B cell (primary cell): ENCODE data around the gene NKAIN2. TPM values are rescaled to one million over a fixed set of nuclear protein-coding genes. Genes with fewer than 3 reads are reported as not detected.

ENCODE experiments used
- ATAC-seq: fragments of 200-7000 bp; cut with Tn5 transposase; one replicate; pipeline ENCODE4 v1.10.0; 2021; ENCODE audit warnings: low read depth, mild to moderate bottlenecking, moderate number of reproducible peaks, moderate library complexity
- CTCF ChIA-PET: fragments of 350-600 bp; sonication (Branson Sonifier 250); formaldehyde crosslinking; loops from one replicate; lab custom pipeline; 2021; ENCODE audit warnings: antibody characterized with exemption, inconsistent platforms; lab: Charles Lee
- POLR2A ChIA-PET: fragments of 350-600 bp; sonication (Branson Sonifier 250); formaldehyde crosslinking; loops from one replicate; lab custom pipeline; 2021; ENCODE audit warnings: antibody characterized with exemption; lab: Charles Lee
- DNase-seq: peaks from one replicate; pipeline ENCODE4 v3.0.0; 2013
- H2AFZ ChIP-seq: 2 replicates; pipeline ENCODE4 v1.6.1; 2012; ENCODE audit warnings: mild to moderate bottlenecking, low read depth, low read length; ENCODE audit not compliant: insufficient read depth, poor library complexity, severe bottlenecking
- H3K27ac ChIP-seq, 2 donors: 1 replicate in 1 of 2; 2 replicates in 1 of 2; pipeline ENCODE4 v1.5.1; 2012 to 2013; ENCODE audit warnings: low read length in 2 of 2, mild to moderate bottlenecking in 2 of 2, moderate library complexity in 1 of 2
- H3K27me3 ChIP-seq, 4 experiments: fragments of 200-600 bp in 1 of 4; sonication (generic) in 1 of 4; replicated peaks in 1 of 4; 1 replicate in 2 of 4; 2 replicates in 2 of 4; pipeline versions ENCODE4 v1.6.1 to v1.7.0; 2013 to 2016; ENCODE audit warnings: low read length in 3 of 4, mild to moderate bottlenecking in 2 of 4, mixed read lengths in 1 of 4, moderate library complexity in 1 of 4; ENCODE audit not compliant: insufficient read depth in 4 of 4, control insufficient read depth in 3 of 4; ENCODE audit errors: control extremely low read depth in 1 of 4
- H3K36me3 ChIP-seq, 2 experiments: replicated peaks in 1 of 2; 1 replicate in 1 of 2; 2 replicates in 1 of 2; pipeline versions ENCODE4 v1.6.1 to v1.7.1; 2013; ENCODE audit warnings: low read length in 1 of 2; ENCODE audit not compliant: insufficient read depth in 2 of 2, control insufficient read depth in 1 of 2; ENCODE audit errors: control extremely low read depth in 1 of 2, extremely low read depth in 1 of 2
- H3K4me1 ChIP-seq, 2 donors: fragments of 200-600 bp in 1 of 2; sonication (generic) in 1 of 2; 1 replicate in 1 of 2; 2 replicates in 1 of 2; pipeline versions ENCODE4 v1.5.1 to v1.6.1; 2013 to 2017; ENCODE audit warnings: low read length in 2 of 2; ENCODE audit not compliant: control insufficient read depth in 2 of 2, insufficient read depth in 2 of 2
- H3K4me2 ChIP-seq: replicated peaks from 2 replicates; pipeline ENCODE3; 2012; ENCODE audit warnings: mild to moderate bottlenecking, low read depth, low read length; ENCODE audit not compliant: poor library complexity, severe bottlenecking
- H3K4me3 ChIP-seq, 5 experiments: fragments of 200-600 bp in 1 of 5; sonication (generic) in 1 of 5; 1 replicate in 3 of 5; 2 replicates in 2 of 5; pipeline versions ENCODE4 v1.5.1 to v1.7.0; 2011 to 2016; ENCODE audit warnings: low read length in 4 of 5, mild to moderate bottlenecking in 4 of 5, low read depth in 2 of 5, control low read depth in 1 of 5, moderate library complexity in 1 of 5; ENCODE audit not compliant: insufficient read depth in 1 of 5; ENCODE audit errors: control extremely low read depth in 1 of 5, extremely low read depth in 1 of 5
- H3K79me2 ChIP-seq: fragments of 200-600 bp; sonication (generic); one replicate; pipeline ENCODE4 v1.6.0; 2016; ENCODE audit warnings: low read length; ENCODE audit not compliant: control insufficient read depth, insufficient read depth
- H3K9ac ChIP-seq: fragments of 200-600 bp; sonication (generic); 2 replicates; pipeline ENCODE4 v1.6.1; 2017; ENCODE audit warnings: mild to moderate bottlenecking, low read length, moderate library complexity
- H3K9me3 ChIP-seq, 3 donors: one replicate each; pipeline versions ENCODE4 v1.6.1 to v1.7.1; 2013; ENCODE audit warnings: low read length in 2 of 3; ENCODE audit not compliant: control insufficient read depth in 2 of 3, insufficient read depth in 1 of 3; ENCODE audit errors: control extremely low read depth in 1 of 3
- H4K20me1 ChIP-seq: 2 replicates; pipeline ENCODE4 v1.6.0; 2012; ENCODE audit warnings: mild to moderate bottlenecking, low read length; ENCODE audit not compliant: insufficient read depth, control insufficient read depth, poor library complexity, severe bottlenecking
- H3K27ac Mint-ChIP-seq: one replicate; pipeline ENCODE4 v1.8.0; 2021; ENCODE audit warnings: mixed read lengths
- H3K27me3 Mint-ChIP-seq: one replicate; pipeline ENCODE4 v1.8.0; 2021; ENCODE audit warnings: mixed read lengths
- H3K4me1 Mint-ChIP-seq: one replicate; pipeline ENCODE4 v1.8.0; 2021; ENCODE audit warnings: mixed read lengths
- H3K4me3 Mint-ChIP-seq: one replicate; pipeline ENCODE4 v1.8.0; 2021; ENCODE audit warnings: mixed read lengths
- H3K9me3 Mint-ChIP-seq: one replicate; pipeline ENCODE4 v1.8.0; 2022; ENCODE audit warnings: mixed read lengths; ENCODE audit not compliant: insufficient read depth
- EZH2 ChIP-seq: IDR thresholded peaks from 2 replicates; pipeline ENCODE4 v1.6.1; 2012; ENCODE audit warnings: borderline replicate concordance, low read depth, mild to moderate bottlenecking, moderate library complexity, low read length; ENCODE audit not compliant: insufficient read depth, poor library complexity, severe bottlenecking
- WGBS: methylation state at CpG from one replicate; pipeline ENCODE4 v1.1.5; 2013; ENCODE audit warnings: missing lambda C conversion rate; ENCODE audit not compliant: insufficient coverage; 5-methylcytosine and 5-hydroxymethylcytosine counted together
- intact Hi-C: fragments of 100-400 bp; cut with micrococcal nuclease; formaldehyde crosslinking; loops from one replicate; pipeline ENCODE4 v1.10.0; 2022
- polyA plus RNA-seq: library from polyadenylated mRNA; depleted of rRNA; stranded (reverse); fragments of >200 nt; gene quantifications from 2 replicates; pipeline ENCODE4 v1.2.3, GENCODE V29; 2012
- total RNA-seq, 2 donors: library from RNA; stranded (reverse); fragments of 120-200 nt in 1 of 2; gene quantifications; 1 replicate in 1 of 2; 2 replicates in 1 of 2; pipeline versions ENCODE4 v1.2.3 to v1.2.4, GENCODE V29; 2013 to 2022
- TF ChIP-seq, protein P1 (sequence below): fragments of 200-600 bp; IDR thresholded peaks from one replicate; pipeline ENCODE4 v1.8.0; 2022; ENCODE audit warnings: antibody characterized with exemption, mild to moderate bottlenecking

The NKAIN2 gene
- total and polyA plus RNA-seq, 2 donors (not counting 1 experiment from before 2014, with no cell fraction given): not detected

DNA sequence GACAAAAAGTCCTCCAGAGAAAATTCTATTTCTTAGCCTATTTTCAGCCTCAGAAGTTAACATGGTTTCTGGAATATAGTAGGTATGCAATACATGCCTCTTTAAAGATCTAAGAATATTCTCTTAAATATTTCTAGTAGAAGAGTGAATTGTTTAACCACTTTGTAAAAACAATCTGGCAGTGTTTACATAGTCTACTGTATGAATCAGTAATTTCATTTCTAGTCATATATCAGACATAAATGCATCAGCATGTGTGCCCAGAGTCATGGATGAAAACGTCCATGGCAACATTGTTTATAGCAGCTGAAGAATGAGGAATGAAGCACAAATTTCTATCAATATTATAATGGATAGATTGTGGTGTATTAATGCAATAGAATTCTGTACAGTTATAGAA lies 124.9 kb downstream of the NKAIN2 start:
- no peaks in the 10 kb centered on the region for H3K79me2 ChIP-seq
- no peak overlapping the region for H2AFZ ChIP-seq
- H3K27ac ChIP-seq: no peak overlapping the region
- no CpG with 5 or more reads among the region's 1 CpG for WGBS
- peaks cover 4% of the 10 kb centered on the region for H3K9me3 Mint-ChIP-seq
- H3K27ac Mint-ChIP-seq: no peak overlapping the region
- no peak overlapping the region for H3K4me3 Mint-ChIP-seq
- H3K9ac ChIP-seq: no peak overlapping the region
- POLR2A ChIA-PET: no interaction called here
- H3K4me1 Mint-ChIP-seq: no peaks in the 10 kb centered on the region
- no peak overlapping the region for H3K4me2 ChIP-seq
- CTCF ChIA-PET: no interaction called here
- H4K20me1 ChIP-seq: no peaks in the 10 kb centered on the region
- no peaks in the 10 kb centered on the region for H3K27me3 Mint-ChIP-seq
- no peak overlapping the region for H3K4me3 ChIP-seq
- no peaks in the 10 kb centered on the region for H3K4me1 ChIP-seq
- TF ChIP-seq, protein P1, sequence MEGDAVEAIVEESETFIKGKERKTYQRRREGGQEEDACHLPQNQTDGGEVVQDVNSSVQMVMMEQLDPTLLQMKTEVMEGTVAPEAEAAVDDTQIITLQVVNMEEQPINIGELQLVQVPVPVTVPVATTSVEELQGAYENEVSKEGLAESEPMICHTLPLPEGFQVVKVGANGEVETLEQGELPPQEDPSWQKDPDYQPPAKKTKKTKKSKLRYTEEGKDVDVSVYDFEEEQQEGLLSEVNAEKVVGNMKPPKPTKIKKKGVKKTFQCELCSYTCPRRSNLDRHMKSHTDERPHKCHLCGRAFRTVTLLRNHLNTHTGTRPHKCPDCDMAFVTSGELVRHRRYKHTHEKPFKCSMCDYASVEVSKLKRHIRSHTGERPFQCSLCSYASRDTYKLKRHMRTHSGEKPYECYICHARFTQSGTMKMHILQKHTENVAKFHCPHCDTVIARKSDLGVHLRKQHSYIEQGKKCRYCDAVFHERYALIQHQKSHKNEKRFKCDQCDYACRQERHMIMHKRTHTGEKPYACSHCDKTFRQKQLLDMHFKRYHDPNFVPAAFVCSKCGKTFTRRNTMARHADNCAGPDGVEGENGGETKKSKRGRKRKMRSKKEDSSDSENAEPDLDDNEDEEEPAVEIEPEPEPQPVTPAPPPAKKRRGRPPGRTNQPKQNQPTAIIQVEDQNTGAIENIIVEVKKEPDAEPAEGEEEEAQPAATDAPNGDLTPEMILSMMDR: no peak
- no peak for TF ChIP-seq EZH2
- DNase-seq (no peak), ATAC-seq (no peak)
- no peaks in the 10 kb centered on the region for H3K36me3 ChIP-seq
- no peaks in the 10 kb centered on the region for H3K27me3 ChIP-seq
- intact Hi-C loops: no loop called here
- H3K9me3 ChIP-seq: no peaks in the 10 kb centered on the region

DNA sequence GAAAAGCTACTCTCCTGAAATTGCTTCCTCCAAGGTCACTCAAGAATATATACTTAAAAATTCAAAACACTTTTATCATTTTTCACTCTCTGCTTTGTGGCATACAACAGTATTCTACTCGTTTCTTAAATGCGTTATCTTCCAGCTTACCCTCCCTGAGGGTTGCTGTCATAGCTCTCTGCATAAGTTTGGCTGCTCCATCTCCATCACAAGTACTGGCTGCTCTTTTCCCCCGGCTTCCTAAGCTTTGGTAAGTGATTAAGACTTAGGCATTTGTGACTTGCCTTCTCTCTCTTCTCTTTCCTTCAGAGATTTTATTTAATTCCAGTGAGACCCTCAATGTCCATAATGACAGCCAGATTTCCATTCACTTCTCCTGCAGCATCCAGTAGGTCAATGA lies 128.3 kb downstream of the NKAIN2 start:
- POLR2A ChIA-PET: no interaction called here

More for the DNA sequence above, 128.3 kb downstream of the NKAIN2 start:
- Histone ChIP-seq H3K9ac (no peak overlapping the region), H3K4me2 (no peak overlapping the region), H3K36me3 (no peaks in the 10 kb centered on the region), H3K4me3 (no peak overlapping the region), H4K20me1 (no peaks in the 10 kb centered on the region), H3K9me3 (no peaks in the 10 kb centered on the region), H2AFZ (no peak overlapping the region), H3K4me1 (no peaks in the 10 kb centered on the region), H3K27me3 (no peaks in the 10 kb centered on the region), H3K27ac (no peak overlapping the region), H3K79me2 (no peaks in the 10 kb centered on the region)
- Mint-ChIP-seq H3K4me3 (no peak overlapping the region), H3K9me3 (no peaks in the 10 kb centered on the region), H3K4me1 (no peaks in the 10 kb centered on the region), H3K27ac (no peak overlapping the region), H3K27me3 (no peaks in the 10 kb centered on the region)
- ATAC-seq (no peak), DNase-seq (no peak)
- CTCF ChIA-PET: no interaction called here
- TF ChIP-seq, protein P1: no peak
- no peak for TF ChIP-seq EZH2
- intact Hi-C loops: no loop called here
- WGBS: 75% methylated on average over 2 of the region's 3 CpGs
